Measurements from ENCODE around the gene GSC2. TPM values are rescaled to one million over a fixed set of nuclear protein-coding genes. Genes with fewer than 3 reads are reported as not detected.

GSC2 gene
- total RNA-seq, 1 donor from 2014 or later: not detected

DNA sequence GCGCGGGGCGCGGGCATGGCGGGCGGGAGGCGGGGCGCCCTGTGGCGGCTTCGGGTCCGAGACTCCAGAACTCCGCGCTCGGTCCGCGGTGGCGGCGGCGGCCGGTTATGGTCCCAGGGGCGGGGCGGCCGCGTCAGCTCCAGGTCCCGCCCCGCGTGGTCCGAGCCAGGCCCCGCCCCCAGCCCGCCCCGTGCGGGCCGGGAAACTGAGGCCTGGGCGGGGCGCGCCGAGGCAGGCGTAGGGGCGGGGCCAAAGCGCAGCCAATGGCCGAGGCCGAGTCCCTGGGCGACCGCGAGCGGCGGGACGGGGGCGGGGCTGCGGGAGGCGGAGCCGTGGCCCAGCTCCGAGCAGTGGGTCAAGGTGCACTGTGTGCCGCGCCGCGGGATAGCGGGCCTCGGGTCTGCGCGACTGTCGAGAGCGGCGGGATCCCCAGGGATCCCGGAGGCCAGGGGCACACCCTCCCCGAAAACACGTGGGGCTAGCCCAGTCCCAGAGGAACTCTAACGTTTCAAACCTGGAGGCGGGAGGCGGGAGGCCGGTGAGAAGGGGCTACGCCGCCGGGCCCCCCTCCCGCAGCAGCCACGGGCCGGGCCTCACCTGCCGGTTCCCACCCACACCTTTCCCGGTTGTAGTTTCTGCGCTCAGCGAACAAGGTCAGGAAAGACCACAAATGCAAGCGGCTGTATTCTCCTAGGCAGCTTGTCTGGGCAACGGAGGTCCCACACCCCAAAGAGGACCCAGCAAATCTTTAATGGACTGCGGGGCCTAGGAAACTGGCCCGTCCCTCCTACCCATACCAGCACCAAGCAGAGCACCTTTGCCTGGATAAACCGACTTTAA lies 28.8 kb upstream of the GSC2 start, which contains the start of gene SLC25A1:
TSS of gene SLC25A1 (minus strand) at position 80 of the 840 bp plus-strand sequence. CDS start at position 17, 63 bp downstream.
- peak; percentile 94 for ATAC-seq (ENCODE audit: poor library complexity)
- intact Hi-C loops (cut with DNase I): no loop called here
- DNase-seq: peak; percentile 96

DNA sequence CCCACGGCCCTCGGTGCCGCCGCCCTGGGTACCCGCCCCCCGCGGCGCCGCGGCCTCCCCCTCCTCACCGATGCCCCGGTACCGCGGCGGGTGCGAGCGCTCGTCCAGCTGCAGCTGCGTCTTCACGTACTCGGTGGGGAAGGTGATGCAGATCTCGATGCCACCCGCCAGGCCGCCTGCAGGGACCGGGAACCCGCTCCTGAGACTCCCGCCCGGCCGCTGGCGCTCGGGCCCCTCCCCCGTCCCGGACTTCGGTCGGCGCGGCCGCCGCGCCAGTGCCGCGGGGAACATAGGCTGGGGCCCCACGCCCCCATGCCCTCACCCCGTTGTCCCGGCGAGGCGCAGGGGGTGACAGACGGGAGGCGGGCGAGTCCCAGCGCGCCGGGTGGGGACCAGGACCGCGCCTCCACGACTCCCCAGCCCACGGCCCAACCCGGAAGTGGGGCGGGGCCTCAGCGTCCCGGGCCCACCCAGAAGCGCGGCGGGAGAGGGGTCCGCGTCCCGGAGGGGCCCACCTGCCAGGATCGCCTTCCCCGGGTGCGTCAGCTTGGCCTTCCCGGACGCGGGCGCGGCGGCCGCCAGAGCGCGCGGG lies 28.1 kb upstream of the GSC2 start:
- ATAC-seq (ENCODE audit: poor library complexity) (peak; percentile 4), DNase-seq (peak; percentile 63)
- intact Hi-C loops (cut with DNase I): no loop called here

GRCh38 chr22:19177164-19178064 lies 27.3 kb upstream of the GSC2 start:
- no peak for DNase-seq
- intact Hi-C loops (cut with DNase I): no loop called here
- ATAC-seq (ENCODE audit: poor library complexity): no peak

DNA sequence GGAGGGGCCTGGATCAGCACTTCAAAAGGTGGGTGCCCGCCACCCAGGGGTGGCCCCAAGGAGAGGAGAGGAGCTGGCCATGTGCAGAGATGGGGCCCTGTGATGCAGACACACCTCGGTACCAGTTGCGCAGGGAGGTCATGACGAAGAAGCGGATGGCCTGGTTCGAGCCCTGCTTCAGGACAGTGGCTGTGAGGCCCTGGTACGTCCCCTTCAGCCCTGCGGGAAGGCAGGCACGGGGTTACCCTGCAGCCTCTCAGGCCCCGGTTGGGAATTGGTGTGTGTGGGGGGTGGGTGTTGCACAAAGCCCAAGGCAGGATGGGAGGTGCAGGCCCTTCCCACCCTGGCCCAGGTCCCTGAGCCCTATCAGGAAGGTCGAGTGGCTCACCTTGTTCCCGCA lies 26.6 kb upstream of the GSC2 start:
- intact Hi-C loops (cut with DNase I): no loop called here
- no peak for DNase-seq
- ATAC-seq (ENCODE audit: poor library complexity): no peak

DNA sequence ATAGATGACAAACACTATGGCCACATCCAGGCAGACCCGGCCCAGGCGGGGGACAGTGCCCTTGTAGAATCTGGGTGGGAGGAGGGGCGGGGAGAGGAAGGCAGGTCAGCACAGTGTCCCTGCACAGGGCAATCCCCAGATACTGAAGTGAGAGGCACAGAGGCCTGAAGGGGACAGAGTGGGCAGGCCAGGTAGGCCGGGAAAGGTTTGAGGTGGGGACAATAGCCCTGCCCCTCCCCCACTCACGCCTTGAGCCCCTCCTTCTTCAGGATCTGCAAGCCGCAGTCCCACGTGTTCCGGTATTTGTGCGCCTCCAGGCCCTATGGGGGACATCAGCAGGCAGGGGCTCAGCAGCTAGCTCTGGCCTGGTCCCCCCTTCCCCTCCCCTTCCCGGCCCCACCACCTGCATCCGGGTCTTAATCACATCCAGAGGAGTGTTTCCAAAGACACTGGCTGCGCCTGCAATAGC lies 26.1 kb upstream of the GSC2 start:
- intact Hi-C loops (cut with DNase I): no loop called here
- no peak for DNase-seq
- no peak for ATAC-seq (ENCODE audit: poor library complexity)

DNA sequence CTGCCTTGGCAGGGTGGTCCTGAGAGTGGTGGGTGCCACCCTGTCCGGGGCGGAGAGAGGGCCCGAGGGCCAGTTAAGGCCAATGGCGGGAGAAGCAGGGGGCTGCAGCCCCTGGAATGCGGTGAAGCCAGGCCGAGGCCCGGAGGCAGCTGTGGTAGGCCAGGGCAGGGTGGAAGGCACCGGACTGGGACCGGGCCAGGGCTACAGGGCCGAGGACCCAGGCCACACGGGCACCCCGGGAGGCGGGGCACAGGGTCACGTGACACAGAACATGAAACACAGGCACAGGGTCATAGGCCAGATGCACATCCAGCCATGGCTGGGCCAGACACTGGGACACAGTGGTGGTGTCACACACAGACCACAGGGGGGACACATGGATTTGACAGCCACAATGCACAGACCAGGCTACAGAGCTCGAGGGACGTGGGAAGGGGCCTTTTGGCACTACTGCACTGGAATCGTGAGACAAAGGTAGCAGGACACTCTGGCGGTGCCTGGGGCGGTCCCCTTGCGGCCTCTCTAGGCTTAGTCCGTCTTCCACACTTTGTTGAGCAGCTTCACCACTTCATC lies 25.6 kb upstream of the GSC2 start:
- no peak for DNase-seq
- intact Hi-C loops (cut with DNase I): no loop called here
- no peak for ATAC-seq (ENCODE audit: poor library complexity)

- DNase-seq: no peak
- intact Hi-C loops (cut with DNase I): no loop called here
- no peak for ATAC-seq (ENCODE audit: poor library complexity)
Measured at GRCh38 chr22:19175026-19175601, 25.0 kb upstream of the GSC2 start.

DNA sequence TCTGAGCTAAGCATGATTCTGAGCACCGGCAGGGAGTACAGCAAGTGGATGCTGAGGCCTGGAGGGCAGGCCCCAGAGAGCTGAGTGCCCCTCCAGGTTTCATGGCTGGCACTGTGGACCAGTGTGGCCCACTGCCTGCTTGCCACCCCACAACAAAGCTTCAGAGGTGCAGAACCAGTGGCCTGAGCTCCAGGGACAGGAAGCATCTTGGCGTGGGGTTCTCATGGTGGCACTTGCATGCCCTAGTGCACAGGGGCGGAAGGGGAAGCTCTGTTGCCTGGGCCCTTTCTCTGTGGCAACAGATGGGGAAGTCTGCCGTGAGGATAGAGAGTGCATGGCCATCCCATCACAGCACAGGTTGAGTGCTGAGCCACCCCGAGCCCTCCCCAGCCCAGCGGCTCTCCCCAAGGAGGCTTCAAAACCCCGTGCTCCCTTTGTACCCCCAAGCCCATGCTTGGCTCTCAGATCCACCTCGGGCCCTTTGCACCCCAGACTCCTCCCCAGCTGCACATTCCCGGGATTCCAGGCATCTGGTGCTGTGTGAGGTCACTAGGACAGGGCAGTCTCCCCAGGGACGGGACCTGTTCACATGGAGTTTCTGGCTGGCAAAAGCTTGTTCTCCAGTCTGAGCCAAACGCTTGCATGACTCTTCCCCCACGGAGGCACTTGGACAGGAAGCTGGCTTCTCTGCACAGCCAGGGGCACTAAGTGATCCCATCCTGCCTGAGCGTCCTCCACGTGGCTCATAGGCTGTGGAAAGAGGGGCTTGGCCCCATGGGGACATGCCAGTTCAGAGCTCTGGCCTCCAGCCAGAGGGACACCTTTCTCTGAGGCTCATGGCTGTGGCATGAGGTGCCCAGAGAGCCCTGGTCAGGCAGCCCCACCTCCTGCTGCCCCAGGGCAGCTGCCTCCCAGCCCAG lies 24.3 kb upstream of the GSC2 start:
- DNase-seq (peak; percentile 64), ATAC-seq (ENCODE audit: poor library complexity) (peak; percentile 0)
- intact Hi-C loops (cut with DNase I): no loop called here

GRCh38 chr22:19173047-19174035 lies 23.2 kb upstream of the GSC2 start:
- ATAC-seq (ENCODE audit: poor library complexity): no peak
- DNase-seq: no peak
- intact Hi-C loops (cut with DNase I): no loop called here

- intact Hi-C loops (cut with DNase I): no loop called here
- ATAC-seq (ENCODE audit: poor library complexity): no peak
- no peak for DNase-seq
Measured at GRCh38 chr22:19172213-19173046, 22.3 kb upstream of the GSC2 start.

- no peak for DNase-seq
- intact Hi-C loops (cut with DNase I): no loop called here
Measured at GRCh38 chr22:19169947-19170318, 19.8 kb upstream of the GSC2 start.

GRCh38 chr22:19169002-19169946 lies 19.2 kb upstream of the GSC2 start:
- no peak for DNase-seq
- intact Hi-C loops (cut with DNase I): no loop called here

More at GRCh38 chr22:19169947-19170318, 19.8 kb upstream of the GSC2 start:
- ATAC-seq (ENCODE audit: poor library complexity): no peak

GRCh38 chr22:19168088-19168890 lies 18.2 kb upstream of the GSC2 start:
- DNase-seq (no peak), ATAC-seq (ENCODE audit: poor library complexity) (no peak)
- intact Hi-C loops (cut with DNase I): no loop called here

More at GRCh38 chr22:19169002-19169946, 19.2 kb upstream of the GSC2 start:
- no peak for ATAC-seq (ENCODE audit: poor library complexity)

All from Right ventricle myocardium superior (tissue), 1 donor.